Parathyroid adenoma (tissue), 2 donors: ENCODE data around the gene DNAH10.

Experiments used
- H2AFZ ChIP-seq: fragments of 300-600 bp; sonication (generic); one replicate; pipeline ENCODE4 v1.7.0; 2017; ENCODE audit warnings: antibody characterized with exemption, mild to moderate bottlenecking
- H3K27ac ChIP-seq: fragments of 300-600 bp; sonication (generic); one replicate; pipeline ENCODE4 v1.7.0; 2017
- H3K27me3 ChIP-seq: fragments of 300-600 bp; sonication (generic); one replicate; pipeline ENCODE4 v1.7.0; 2017; ENCODE audit warnings: low read length; ENCODE audit not compliant: control insufficient read depth, insufficient read depth
- H3K36me3 ChIP-seq: fragments of 300-600 bp; sonication (generic); one replicate; pipeline ENCODE4 v1.7.0; 2017; ENCODE audit warnings: low read length; ENCODE audit not compliant: control insufficient read depth, insufficient read depth
- H3K4me1 ChIP-seq: fragments of 300-600 bp; sonication (generic); one replicate; pipeline ENCODE4 v1.7.0; 2017; ENCODE audit warnings: control low read depth
- H3K4me2 ChIP-seq: fragments of 300-600 bp; sonication (generic); one replicate; pipeline ENCODE4 v1.7.0; 2017; ENCODE audit warnings: low read length
- H3K4me3 ChIP-seq: fragments of 300-600 bp; sonication (generic); one replicate; pipeline ENCODE4 v1.7.0; 2017; ENCODE audit warnings: low read depth, low read length
- H3K79me2 ChIP-seq: fragments of 300-600 bp; sonication (generic); one replicate; pipeline ENCODE4 v1.7.0; 2017; ENCODE audit warnings: control low read depth
- H3K9ac ChIP-seq: fragments of 300-600 bp; sonication (generic); one replicate; pipeline ENCODE4 v1.7.0; 2017; ENCODE audit warnings: mild to moderate bottlenecking
- H3K9me3 ChIP-seq: fragments of 300-600 bp; sonication (generic); one replicate; pipeline ENCODE4 v1.7.0; 2017; ENCODE audit warnings: low read length; ENCODE audit not compliant: control insufficient read depth
- CTCF ChIP-seq: fragments of 300-600 bp; sonication (generic); IDR thresholded peaks from one replicate; pipeline ENCODE4 v1.7.0; 2017; ENCODE audit warnings: antibody characterized with exemption, mild to moderate bottlenecking
- donor health status: primary hyperparathyroidism.

DNAH10 gene

GRCh38 chr12:123888989-123889388, 126.9 kb downstream of the DNAH10 start:
- H3K36me3 ChIP-seq: no peaks in the 10 kb centered on the region
- no peaks in the 10 kb centered on the region for H3K4me1 ChIP-seq
- H3K27me3 ChIP-seq: no peaks in the 10 kb centered on the region

GRCh38 chr12:123889848-123890535, 127.9 kb downstream of the DNAH10 start:
- Histone ChIP-seq H3K9ac (no peak overlapping the region), H3K36me3 (no peaks in the 10 kb centered on the region)
- no peak for TF ChIP-seq CTCF

More at GRCh38 chr12:123888989-123889388, 126.9 kb downstream of the DNAH10 start:
- H3K9ac ChIP-seq: no peak overlapping the region
- no peaks in the 10 kb centered on the region for H3K79me2 ChIP-seq
- H3K4me3 ChIP-seq: no peak overlapping the region
- no peaks in the 10 kb centered on the region for H3K9me3 ChIP-seq
- TF ChIP-seq CTCF: no peak
- H2AFZ ChIP-seq: no peak overlapping the region
- no peak overlapping the region for H3K4me2 ChIP-seq
- no peak overlapping the region for H3K27ac ChIP-seq

GRCh38 chr12:123890536-123890902, 128.4 kb downstream of the DNAH10 start:
- Histone ChIP-seq H3K79me2 (no peaks in the 10 kb centered on the region), H3K4me2 (no peak overlapping the region), H3K36me3 (no peaks in the 10 kb centered on the region), H2AFZ (no peak overlapping the region), H3K9me3 (no peaks in the 10 kb centered on the region), H3K9ac (no peak overlapping the region), H3K4me3 (no peak overlapping the region), H3K4me1 (no peaks in the 10 kb centered on the region), H3K27me3 (no peaks in the 10 kb centered on the region), H3K27ac (no peak overlapping the region)
- TF ChIP-seq CTCF: no peak

More at GRCh38 chr12:123889848-123890535, 127.9 kb downstream of the DNAH10 start:
- Histone ChIP-seq H3K4me3 (no peak overlapping the region), H3K27me3 (no peaks in the 10 kb centered on the region), H3K9me3 (no peaks in the 10 kb centered on the region), H2AFZ (no peak overlapping the region), H3K4me1 (no peaks in the 10 kb centered on the region), H3K79me2 (no peaks in the 10 kb centered on the region), H3K27ac (no peak overlapping the region), H3K4me2 (no peak overlapping the region)

GRCh38 chr12:123891011-123891410, 128.9 kb downstream of the DNAH10 start:
- H3K36me3 ChIP-seq: no peaks in the 10 kb centered on the region
- no peak overlapping the region for H3K27ac ChIP-seq
- H3K9me3 ChIP-seq: no peaks in the 10 kb centered on the region
- no peaks in the 10 kb centered on the region for H3K27me3 ChIP-seq
- H3K79me2 ChIP-seq: no peaks in the 10 kb centered on the region
- H3K4me2 ChIP-seq: no peak overlapping the region
- H3K9ac ChIP-seq: no peak overlapping the region
- H3K4me1 ChIP-seq: no peaks in the 10 kb centered on the region
- no peak for TF ChIP-seq CTCF
- no peak overlapping the region for H2AFZ ChIP-seq
- no peak overlapping the region for H3K4me3 ChIP-seq

- no peak for TF ChIP-seq CTCF
- H2AFZ ChIP-seq: no peak overlapping the region
- H3K27me3 ChIP-seq: no peaks in the 10 kb centered on the region
- H3K27ac ChIP-seq: no peak overlapping the region
- H3K9me3 ChIP-seq: no peaks in the 10 kb centered on the region
- no peaks in the 10 kb centered on the region for H3K79me2 ChIP-seq
- no peak overlapping the region for H3K4me3 ChIP-seq
- no peaks in the 10 kb centered on the region for H3K36me3 ChIP-seq
- no peaks in the 10 kb centered on the region for H3K4me1 ChIP-seq
- no peak overlapping the region for H3K4me2 ChIP-seq
- no peak overlapping the region for H3K9ac ChIP-seq
These were observed 129.5 kb downstream of the DNAH10 start for GRCh38 chr12:123891516-123892179.
